Activated T-cell treated with anti-CD3 and anti-CD28 coated beads, Interleukin-2, amount 50 U/mL, for 72 hours (primary cell): ENCODE results near the gene RSPH6A. TPM values are rescaled to one million over a fixed set of nuclear protein-coding genes. Genes with fewer than 3 reads are reported as not detected.

ENCODE experiments used
- ATAC-seq, 2 donors: fragments of 150-1000 bp; cut with Tn5 transposase; replicated peaks in 1 of 2; 2 replicates each; pipeline ENCODE4 v1.10.0; 2021; ENCODE audit warnings: moderate library complexity in 2 of 2, mild to moderate bottlenecking in 1 of 2
- DNase-seq, 2 donors: peaks; one replicate each; pipeline ENCODE4 v3.0.0; 2021 to 2022; ENCODE audit warnings: mixed read lengths in 1 of 2
- H3K27ac Mint-ChIP-seq: one replicate; pipeline ENCODE4 v1.8.0; 2022; ENCODE audit warnings: mild to moderate bottlenecking, moderate library complexity, mixed read lengths
- H3K27me3 Mint-ChIP-seq: one replicate; pipeline ENCODE4 v1.8.0; 2022; ENCODE audit warnings: low read depth, mixed read lengths
- H3K36me3 Mint-ChIP-seq, 2 donors: one replicate each; pipeline ENCODE4 v1.8.0; 2022; ENCODE audit warnings: mixed read lengths in 2 of 2, mild to moderate bottlenecking in 1 of 2; ENCODE audit not compliant: insufficient read depth in 2 of 2
- H3K4me1 Mint-ChIP-seq: one replicate; pipeline ENCODE4 v1.8.0; 2022; ENCODE audit warnings: low read depth, mixed read lengths
- H3K4me3 Mint-ChIP-seq, 2 donors: one replicate each; pipeline ENCODE4 v1.8.0; 2022; ENCODE audit warnings: mild to moderate bottlenecking in 2 of 2, mixed read lengths in 2 of 2, moderate library complexity in 2 of 2
- H3K9me3 Mint-ChIP-seq, 2 donors: one replicate each; pipeline ENCODE4 v1.8.0; 2022; ENCODE audit warnings: mixed read lengths in 2 of 2
- total RNA-seq, 2 donors: library from RNA; stranded (reverse); gene quantifications; one replicate each; pipeline ENCODE4 v1.2.3, GENCODE V29; 2022

RSPH6A gene
- total RNA-seq, 2 donors from 2014 or later, result 0.43 to 0.60 TPM

GRCh38 chr19:45779231-45780145 is 35.6 kb downstream of the RSPH6A start:
- ATAC-seq (peak; percentile 98), DNase-seq (peak; percentile 95 to 97)
- Mint-ChIP-seq H3K36me3 (peaks cover 2 to 5% of the 10 kb centered on the region in 2 donors), H3K27me3 (peaks cover 24% of the 10 kb centered on the region), H3K4me3 (peak overlapping the region; percentile 87 to 92), H3K4me1 (peaks cover 17% of the 10 kb centered on the region), H3K9me3 (no peaks in the 10 kb centered on the region), H3K27ac (peak overlapping the region; percentile 72)

- DNase-seq (no peak), ATAC-seq (no peak)
- peaks cover 2 to 5% of the 10 kb centered on the region in 2 donors for H3K36me3 Mint-ChIP-seq
- peaks cover 24% of the 10 kb centered on the region for H3K27me3 Mint-ChIP-seq
- peak overlapping the region; percentile 87 to 92 for H3K4me3 Mint-ChIP-seq
- peaks cover 17% of the 10 kb centered on the region for H3K4me1 Mint-ChIP-seq
- H3K9me3 Mint-ChIP-seq, result no peaks in the 10 kb centered on the region
- no peak overlapping the region for H3K27ac Mint-ChIP-seq
Observed at GRCh38 chr19:45778010-45778661, 37.0 kb downstream of the RSPH6A start.

- Mint-ChIP-seq H3K9me3 (no peaks in the 10 kb centered on the region), H3K36me3 (peaks cover 2 to 5% of the 10 kb centered on the region in 2 donors), H3K4me3 (no peak overlapping the region), H3K27ac (no peak overlapping the region), H3K27me3 (peaks cover 24% of the 10 kb centered on the region), H3K4me1 (peaks cover 17% of the 10 kb centered on the region)
- ATAC-seq (no peak), DNase-seq (no peak)
Observed at GRCh38 chr19:45777395-45777961, 37.6 kb downstream of the RSPH6A start.

- no peak for DNase-seq
- Mint-ChIP-seq H3K9me3 (no peaks in the 10 kb centered on the region), H3K27me3 (peaks cover 10% of the 10 kb centered on the region), H3K36me3 (peaks cover 2 to 5% of the 10 kb centered on the region in 2 donors), H3K4me3 (no peak overlapping the region), H3K4me1 (peaks cover 16% of the 10 kb centered on the region), H3K27ac (no peak overlapping the region)
- ATAC-seq, result no peak
Observed at GRCh38 chr19:45774765-45775164, 40.3 kb downstream of the RSPH6A start.

GRCh38 chr19:45773384-45773783 is 41.7 kb downstream of the RSPH6A start:
- H3K27ac Mint-ChIP-seq, result no peak overlapping the region
- peaks cover 0 to 2% of the 10 kb centered on the region in 2 donors for H3K36me3 Mint-ChIP-seq
- peaks cover 6% of the 10 kb centered on the region for H3K4me1 Mint-ChIP-seq
- ATAC-seq, result no peak
- no peak for DNase-seq
- no peaks in the 10 kb centered on the region for H3K27me3 Mint-ChIP-seq
- H3K4me3 Mint-ChIP-seq, result no peak overlapping the region
- H3K9me3 Mint-ChIP-seq, result no peaks in the 10 kb centered on the region

DNA sequence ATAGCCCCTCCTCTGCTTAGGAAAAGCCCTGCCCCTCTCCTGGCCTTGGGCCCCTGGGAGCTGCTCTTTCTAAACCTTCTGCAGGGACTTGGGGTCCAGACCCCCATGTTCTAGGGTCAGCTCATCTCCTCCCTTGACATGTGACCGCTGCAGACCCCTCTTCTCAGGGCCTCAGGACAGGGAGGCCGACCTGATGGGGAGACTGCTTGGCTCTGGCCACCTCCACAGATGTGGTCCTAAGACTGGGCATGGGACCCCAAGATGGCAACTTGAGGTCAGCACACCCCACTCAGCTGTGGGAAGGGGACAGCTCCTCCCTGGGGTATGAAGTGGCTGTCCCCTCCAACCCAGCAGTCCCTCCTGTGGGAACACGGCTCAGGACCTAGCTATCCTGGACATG is 42.2 kb downstream of the RSPH6A start:
- DNase-seq, result no peak
- H3K9me3 Mint-ChIP-seq, result no peaks in the 10 kb centered on the region
- no peak for ATAC-seq
- H3K36me3 Mint-ChIP-seq, result peaks cover 0 to 2% of the 10 kb centered on the region in 2 donors
- H3K4me1 Mint-ChIP-seq, result peaks cover 5% of the 10 kb centered on the region
- H3K27me3 Mint-ChIP-seq, result no peaks in the 10 kb centered on the region
- no peak overlapping the region for H3K4me3 Mint-ChIP-seq
- no peak overlapping the region for H3K27ac Mint-ChIP-seq

DNA sequence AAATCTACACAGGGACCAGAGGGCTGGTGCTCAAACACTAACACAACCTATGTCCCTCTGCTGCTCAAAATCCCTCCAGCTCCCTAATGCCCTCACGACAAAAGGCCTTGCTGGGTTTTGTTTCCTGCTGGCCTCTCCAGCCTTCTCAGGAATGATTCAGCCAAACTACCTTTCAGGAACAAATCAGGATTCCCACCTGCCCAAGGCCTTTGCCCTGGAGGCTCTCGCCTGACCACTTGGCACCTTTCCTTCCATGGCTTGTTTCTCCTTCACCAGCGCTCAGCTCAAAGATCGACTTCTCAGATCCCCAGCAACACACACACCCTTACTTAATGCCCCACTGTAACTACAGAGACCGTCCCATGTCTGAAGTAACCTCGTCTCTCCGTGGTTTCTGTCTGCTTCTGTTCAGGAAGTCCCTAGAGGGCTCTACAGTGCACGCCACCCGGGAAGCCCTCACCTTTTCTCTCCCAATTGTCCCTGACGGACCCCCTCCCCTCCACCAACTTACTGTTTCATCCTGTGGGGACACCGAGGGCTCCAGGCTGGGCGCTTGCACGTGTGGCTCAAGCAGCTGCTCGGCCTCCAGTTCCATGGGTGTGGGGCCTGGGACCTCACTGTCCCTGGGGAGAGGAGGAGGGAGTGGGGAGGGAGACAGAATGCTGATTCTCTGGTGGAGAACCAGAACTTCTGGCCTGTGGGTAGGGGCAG is 42.8 kb downstream of the RSPH6A start:
- Mint-ChIP-seq H3K9me3 (no peaks in the 10 kb centered on the region), H3K27ac (no peak overlapping the region), H3K4me3 (peak overlapping the region in 1 of 2 donors; percentile 10), H3K4me1 (peaks cover 5% of the 10 kb centered on the region), H3K27me3 (peaks cover 2% of the 10 kb centered on the region), H3K36me3 (peaks cover 0 to 2% of the 10 kb centered on the region in 2 donors)
- DNase-seq (no peak), ATAC-seq (no peak)

DNA sequence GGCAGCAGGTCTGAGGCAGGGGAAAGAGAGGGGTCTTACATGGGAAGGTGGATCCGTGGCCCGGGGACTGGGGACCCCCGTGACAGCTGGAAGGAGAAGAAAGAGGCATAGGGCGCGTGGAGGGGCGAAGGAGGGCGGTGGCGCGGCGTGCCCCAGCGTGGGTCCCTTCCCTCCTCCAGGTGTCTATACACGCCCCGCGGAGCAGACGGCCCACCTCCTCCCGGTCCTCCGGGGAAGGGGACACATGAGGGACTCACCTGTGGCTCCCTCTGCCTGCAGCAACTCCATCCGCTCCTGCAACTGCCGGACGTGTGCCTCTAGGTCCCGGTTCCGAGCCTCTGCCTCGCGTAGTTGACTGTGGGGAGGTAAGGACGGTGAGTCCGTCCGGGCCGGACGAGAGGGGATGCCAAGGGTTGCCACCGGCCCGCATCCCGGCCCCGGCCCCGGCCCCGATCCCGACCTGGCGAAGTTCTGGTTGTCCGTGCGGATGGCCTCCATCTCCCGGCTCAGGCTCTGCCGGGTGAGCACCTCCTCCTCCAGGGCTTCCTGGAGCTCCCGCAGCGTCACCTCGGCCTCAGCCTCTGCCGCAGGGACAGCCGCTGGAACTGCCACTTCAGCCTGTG is 43.7 kb downstream of the RSPH6A start:
- Mint-ChIP-seq H3K9me3 (no peaks in the 10 kb centered on the region), H3K27me3 (peaks cover 4% of the 10 kb centered on the region), H3K4me1 (peaks cover 5% of the 10 kb centered on the region), H3K27ac (no peak overlapping the region), H3K36me3 (no peaks in the 10 kb centered on the region), H3K4me3 (peak overlapping the region in 1 of 2 donors; percentile 39)
- no peak for DNase-seq
- ATAC-seq, result no peak

DNA sequence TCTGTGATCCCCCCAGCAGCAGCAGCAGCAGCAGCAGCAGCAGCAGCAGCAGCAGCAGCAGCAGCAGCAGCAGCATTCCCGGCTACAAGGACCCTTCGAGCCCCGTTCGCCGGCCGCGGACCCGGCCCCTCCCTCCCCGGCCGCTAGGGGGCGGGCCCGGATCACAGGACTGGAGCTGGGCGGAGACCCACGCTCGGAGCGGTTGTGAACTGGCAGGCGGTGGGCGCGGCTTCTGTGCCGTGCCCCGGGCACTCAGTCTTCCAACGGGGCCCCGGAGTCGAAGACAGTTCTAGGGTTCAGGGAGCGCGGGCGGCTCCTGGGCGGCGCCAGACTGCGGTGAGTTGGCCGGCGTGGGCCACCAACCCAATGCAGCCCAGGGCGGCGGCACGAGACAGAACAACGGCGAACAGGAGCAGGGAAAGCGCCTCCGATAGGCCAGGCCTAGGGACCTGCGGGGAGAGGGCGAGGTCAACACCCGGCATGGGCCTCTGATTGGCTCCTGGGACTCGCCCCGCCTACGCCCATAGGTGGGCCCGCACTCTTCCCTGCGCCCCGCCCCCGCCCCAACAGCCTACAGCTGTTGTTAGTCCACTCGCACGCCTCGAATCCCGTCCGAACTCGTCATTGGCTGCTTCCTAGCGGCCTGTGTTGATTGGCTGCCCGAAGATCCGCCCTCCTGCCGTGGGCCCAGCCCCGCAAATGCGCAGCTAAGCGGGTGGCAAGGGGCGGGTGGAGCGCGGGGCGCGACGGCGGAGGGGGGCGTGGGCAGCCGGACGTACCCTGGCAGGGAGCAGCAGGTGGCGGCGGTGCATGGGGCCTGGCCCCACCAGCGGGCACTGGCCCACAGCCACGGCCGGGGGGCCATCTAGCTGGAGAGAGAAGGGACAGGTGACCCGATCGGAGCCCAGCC is 44.7 kb downstream of the RSPH6A start:
- Mint-ChIP-seq H3K36me3 (no peaks in the 10 kb centered on the region), H3K4me1 (peaks cover 5% of the 10 kb centered on the region), H3K27me3 (peaks cover 4% of the 10 kb centered on the region), H3K27ac (no peak overlapping the region), H3K9me3 (no peaks in the 10 kb centered on the region), H3K4me3 (peak overlapping the region; percentile 92 to 96)
- DNase-seq, result peak; percentile 92 to 94
- ATAC-seq, result peak; percentile 73

DNA sequence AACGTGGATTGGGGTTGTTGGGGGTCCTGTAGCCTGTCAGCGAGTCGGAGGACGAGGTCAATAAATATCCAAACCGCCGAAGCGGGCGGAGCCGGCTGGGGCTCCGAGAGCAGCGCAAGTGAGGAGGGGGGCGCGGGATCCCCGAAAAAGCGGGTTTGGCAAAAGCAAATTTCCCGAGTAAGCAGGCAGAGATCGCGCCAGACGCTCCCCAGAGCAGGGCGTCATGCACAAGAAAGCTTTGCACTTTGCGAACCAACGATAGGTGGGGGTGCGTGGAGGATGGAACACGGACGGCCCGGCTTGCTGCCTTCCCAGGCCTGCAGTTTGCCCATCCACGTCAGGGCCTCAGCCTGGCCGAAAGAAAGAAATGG is 45.3 kb downstream of the RSPH6A start:
- H3K27ac Mint-ChIP-seq, result peak overlapping the region; percentile 44
- H3K4me3 Mint-ChIP-seq, result peak overlapping the region; percentile 92 to 96
- peaks cover 5% of the 10 kb centered on the region for H3K4me1 Mint-ChIP-seq
- DNase-seq, result peak; percentile 52 to 60
- peak; percentile 27 to 37 for ATAC-seq
- H3K36me3 Mint-ChIP-seq, result no peaks in the 10 kb centered on the region
- H3K9me3 Mint-ChIP-seq, result no peaks in the 10 kb centered on the region
- H3K27me3 Mint-ChIP-seq, result peaks cover 4% of the 10 kb centered on the region

DNA sequence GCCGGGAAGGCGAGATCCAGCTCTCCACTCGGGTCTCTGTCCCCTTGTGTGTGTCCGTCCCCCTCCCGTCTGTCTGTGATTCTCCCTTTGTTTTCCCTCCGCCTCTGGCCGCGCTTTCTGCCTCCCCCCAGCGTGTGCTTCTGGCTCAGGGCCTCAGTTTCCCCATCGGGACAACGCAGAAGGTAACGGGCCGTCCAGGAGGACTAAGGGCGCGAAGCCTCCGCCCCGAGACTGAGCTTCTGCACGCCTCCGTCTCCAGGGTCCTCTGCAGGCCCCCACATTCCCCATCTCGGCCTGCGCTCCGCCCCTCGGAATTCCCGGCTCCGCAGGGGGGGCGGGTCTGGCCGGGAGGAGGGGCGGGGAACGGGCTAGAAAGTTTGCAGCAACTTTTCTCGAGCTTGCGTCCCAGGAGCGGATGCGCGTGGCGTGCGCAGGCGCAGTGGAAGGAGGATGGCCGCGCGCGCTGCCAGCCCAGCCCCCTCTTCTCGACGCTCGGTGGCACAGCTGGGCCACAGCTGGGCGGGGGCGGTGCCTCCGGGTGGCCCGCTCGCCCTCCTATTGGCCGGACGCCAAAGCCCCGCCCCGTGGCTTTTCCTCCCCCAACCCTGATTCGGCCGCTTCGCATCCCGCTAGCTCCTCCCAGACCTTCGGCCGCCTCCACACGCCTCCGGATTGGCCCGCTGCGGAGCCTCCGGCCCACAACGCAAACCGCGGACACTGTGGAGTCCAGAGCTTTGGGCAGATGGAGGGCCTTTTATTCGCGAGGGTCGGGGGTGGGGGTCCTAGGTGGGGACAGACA is 45.9 kb downstream of the RSPH6A start, which contains the start of gene SIX5:
Gene SIX5 (minus strand): TSS at position 269 of the 799 bp plus-strand sequence. CDS start 408 bp downstream, outside the sequence.
- Mint-ChIP-seq H3K4me3 (peak within 1 kb of the TSS; percentile 92 to 96), H3K4me1 (peaks cover 5% of the 10 kb centered on the region), H3K36me3 (no peaks in the 10 kb centered on the region), H3K9me3 (no peaks in the 10 kb centered on the region), H3K27ac (peak within 1 kb of the TSS; percentile 44), H3K27me3 (peaks cover 4% of the 10 kb centered on the region)
- ATAC-seq (peak; percentile 73 to 74), DNase-seq (peak; percentile 99 to 100)
